NCI-H526 (cell line): Measurements from ENCODE around the gene EEPD1.
"Not testable (repeated sequence)": the region's sequence is repeated elsewhere in the genome, so short reads cannot be mapped to it uniquely, and the experiment has no call there.

Experiments
- DNase-seq, 2 experiments: peaks; one replicate each; lab custom pipeline; 2025; lab: John Stamatoyannopoulos, UW

The EEPD1 gene

GRCh38 chr7:36214608-36215456 lies 61.8 kb downstream of the EEPD1 start:
- DNase-seq, result no peak

GRCh38 chr7:36215457-36215765 lies 62.4 kb downstream of the EEPD1 start:
- no peak for DNase-seq

DNA sequence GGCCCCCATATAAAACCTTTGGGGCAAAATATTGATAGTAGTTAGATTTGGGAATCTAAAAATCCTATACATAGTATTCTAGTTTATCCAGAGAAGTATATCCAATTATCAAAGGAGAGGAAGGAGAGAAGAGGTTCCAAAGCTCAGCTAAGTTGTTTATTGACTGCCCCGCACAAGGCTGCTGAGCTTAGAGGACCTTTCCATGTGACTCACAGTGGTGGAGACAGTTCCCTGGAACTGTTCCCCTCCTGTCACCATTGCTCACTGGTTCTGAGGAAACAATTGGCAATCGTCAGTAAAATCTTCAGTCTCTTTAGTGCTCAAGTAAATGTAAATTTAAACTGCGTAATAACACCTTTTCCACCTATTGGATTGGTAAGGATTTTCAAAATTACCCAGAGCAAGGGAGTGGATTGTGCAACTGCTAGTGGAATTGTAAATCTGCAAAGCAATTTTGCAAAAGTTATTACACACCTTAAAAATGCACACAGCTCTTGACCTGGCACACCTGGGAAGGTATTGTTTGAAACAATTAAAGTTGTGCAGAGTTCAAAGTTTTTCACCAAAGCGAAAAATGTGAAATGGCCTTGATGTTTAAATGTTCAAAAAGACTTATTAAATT lies 63.1 kb downstream of the EEPD1 start:
- DNase-seq, result no peak

DNA sequence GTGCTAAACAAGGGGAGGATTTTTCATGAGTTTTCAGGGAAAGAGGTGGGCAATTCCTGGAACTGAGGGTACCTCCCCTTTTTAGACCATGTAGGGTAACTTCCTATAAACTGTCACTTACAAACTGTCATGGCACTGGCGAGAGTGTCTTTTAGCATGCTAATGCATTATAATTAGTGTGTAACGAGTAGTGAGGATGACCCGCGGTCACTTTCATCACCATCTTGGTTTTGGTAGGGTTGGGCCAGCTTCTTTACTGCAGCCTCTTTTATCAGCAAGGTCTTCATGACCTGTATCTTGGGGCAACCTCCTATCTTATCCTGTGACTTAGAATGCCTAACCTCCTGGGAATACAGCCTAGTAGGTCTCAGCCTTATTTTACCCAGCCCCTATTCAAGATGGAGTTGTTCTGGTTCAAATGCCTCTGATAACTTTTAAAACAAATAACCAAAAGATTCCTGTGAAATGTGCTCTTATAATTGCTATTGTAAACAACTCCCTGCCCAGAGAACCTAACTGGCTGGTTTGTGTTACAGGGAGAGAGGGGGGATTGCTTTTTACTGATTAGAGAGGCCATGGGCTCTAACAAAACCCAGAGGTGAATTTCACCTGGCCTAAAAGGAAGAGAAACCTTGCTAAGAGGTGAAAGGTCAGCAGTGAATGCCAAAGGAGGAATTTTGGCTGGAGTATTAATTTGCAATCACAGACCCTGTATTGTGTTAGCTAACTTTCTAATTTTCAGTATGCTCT lies 64.3 kb downstream of the EEPD1 start:
- DNase-seq, result no peak

GRCh38 chr7:36217961-36218284 lies 64.9 kb downstream of the EEPD1 start:
- DNase-seq, result no peak

- DNase-seq, result no peak
These were observed 66.4 kb downstream of the EEPD1 start for GRCh38 chr7:36219429-36219828.

DNA sequence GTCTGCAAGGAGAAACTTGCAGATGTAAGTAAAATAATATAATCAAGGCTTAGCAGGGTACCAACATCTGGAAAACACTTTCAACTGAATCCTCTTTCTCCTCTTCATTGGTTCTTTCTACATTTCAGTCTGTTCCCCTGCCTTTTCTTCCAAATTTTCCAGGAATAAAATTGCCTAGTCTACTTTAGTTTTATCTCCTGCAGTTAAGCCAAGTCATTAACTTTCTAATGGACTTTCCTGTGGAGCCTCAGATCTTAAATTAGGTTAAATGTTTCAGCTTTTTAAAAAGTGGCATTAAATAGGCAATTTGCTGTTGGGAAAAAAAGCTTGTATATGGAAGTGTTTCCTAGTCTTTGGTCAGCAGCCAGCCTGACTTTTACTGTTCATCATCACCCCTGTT lies 70.8 kb downstream of the EEPD1 start:
- DNase-seq, result no peak

GRCh38 chr7:36224934-36225858 lies 72.1 kb downstream of the EEPD1 start:
- DNase-seq, result no peak

DNA sequence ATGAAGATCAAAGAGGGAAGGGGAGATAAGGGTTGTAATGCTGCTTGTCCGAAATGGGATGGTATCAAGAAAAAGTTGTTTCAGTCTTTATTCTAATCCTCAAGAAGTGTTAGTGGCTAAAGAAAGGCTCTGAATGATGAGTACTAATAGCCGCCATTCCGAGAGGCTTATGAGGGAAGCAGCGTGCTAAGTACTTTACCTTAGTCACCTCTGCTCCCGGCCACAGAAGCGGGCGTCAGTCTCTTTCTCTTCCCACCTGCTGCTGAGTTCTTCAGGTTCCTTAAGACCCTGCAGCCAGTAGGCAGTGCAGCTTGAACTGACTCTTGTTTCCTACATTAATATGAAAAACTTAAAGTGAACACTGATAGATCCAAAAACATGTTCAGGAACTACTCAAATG lies 73.1 kb downstream of the EEPD1 start:
- DNase-seq, result no peak

DNA sequence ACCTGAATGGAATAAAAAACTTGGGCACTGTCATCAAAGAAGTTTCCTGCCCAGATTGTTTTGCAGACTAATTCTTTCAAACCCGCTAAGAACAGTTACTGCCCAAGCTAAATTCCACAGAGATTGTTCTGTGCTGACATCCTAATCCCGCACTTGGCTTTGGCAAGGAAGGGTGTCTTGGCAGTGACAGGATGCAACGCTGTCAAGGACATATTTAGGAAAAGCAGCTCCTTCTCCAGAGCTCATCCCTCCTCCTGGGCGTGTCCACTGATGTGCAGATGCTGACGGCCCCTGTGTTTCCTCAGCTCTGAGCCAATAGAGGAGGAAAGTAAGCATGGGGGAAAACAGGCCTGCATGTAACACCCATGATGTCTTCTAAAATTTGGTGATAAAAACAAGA lies 74.2 kb downstream of the EEPD1 start:
- DNase-seq, result no peak

DNA sequence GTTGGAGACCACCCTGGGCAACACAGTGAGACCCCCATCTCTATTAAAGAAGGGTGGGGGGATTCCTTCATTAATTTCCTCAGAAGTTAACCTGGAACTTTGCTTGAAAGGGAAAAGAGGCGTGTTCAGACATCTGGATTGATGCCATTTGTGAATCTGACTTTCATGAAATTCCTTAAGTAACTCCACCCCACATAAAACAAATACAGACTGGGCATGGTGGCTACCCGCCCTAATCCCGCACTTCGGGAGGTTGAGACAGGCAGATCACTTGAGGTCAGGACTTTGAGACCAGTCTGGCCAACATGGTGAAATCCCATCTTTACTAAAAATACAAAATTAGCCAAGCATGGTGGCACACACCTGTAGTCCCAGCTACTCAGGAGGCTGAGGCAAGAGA lies 75.0 kb downstream of the EEPD1 start:
- no peak for DNase-seq

DNA sequence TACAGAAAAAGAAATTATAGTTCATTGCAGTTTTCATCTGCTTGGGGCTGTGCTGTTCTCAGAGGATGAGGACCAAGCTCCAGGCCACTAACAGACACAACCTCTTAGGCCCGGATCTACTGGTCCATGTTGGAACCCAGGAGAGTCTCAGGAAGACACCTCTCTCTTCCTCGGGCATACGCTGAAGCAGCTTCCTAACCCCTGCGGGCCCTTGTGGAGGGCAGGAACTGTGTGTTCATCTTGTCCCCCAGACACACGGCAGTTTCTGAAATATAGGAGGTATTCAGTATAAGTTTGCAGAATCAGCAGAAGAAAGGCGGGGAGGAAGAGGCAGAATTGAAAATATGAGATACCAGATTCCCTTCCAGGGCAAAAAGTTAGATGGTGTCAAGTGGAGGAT lies 78.4 kb downstream of the EEPD1 start:
- no peak for DNase-seq

DNA sequence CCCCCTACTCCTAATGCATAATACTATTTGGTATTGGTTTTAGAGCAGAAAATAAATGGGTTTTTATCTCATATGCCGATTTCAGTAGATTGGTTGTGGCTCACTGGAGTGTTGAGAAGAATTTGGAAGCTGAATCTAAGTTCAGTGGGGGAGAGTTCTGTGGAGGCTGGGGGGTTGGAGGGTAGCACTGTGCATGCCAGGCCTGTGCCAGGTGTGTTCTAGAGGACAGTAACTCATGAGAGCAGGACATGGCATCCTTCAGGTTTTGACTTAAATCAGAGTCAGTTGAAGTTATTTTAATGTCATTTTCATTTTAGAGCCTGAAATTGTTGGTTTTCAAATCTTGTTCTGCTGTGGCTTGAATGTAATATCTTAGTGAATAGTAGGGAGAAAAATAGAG lies 79.5 kb downstream of the EEPD1 start:
- no peak for DNase-seq

DNA sequence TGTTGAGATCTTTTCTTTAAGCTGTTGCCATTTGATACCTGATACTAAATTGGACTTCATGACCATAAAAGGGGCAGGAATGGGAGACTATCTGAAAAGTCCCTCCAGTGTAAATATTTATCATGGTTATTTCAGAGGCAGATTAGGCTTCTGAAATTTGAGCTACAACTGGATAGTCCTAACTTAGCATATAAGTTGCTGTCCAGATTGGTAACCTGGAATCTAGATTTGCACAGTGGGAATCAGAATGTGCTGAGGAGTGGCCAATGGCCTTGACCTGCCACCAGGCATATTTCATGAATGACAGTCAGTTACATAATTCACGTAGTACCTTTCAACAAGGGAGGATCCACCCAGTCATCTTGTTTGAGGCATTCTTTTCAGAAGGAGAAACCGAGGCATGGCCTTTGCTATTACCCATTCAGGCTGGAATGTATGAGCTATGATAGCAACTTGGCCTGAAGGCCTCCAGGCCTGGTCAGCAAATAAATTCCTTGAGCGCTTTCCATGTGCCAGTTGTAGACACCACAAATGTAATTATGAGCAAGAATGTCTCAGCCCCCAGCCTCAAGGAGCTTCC lies 80.0 kb downstream of the EEPD1 start:
- DNase-seq, result peak in 1 of 2 experiments; percentile 24

- no peak for DNase-seq
These were observed 83.0 kb downstream of the EEPD1 start for GRCh38 chr7:36236073-36236472.

DNA sequence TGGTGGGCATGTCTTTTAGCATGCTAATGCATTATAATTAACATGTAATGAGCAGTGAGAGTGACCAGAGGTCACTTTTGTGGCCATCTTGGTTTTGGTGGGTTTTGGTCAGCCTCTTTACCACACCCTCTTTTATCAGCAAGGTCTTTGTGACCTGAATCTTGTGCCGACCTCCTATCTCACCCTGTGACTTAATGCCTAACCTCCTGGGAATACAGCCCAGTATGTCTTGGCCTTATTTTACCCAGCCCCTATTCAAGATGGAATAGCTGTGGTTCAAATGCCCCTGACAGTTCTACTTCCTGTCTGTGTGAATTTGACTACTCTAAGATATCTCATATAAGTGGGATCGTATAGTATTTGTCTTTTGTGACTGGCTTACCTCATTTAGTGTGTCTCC lies 85.1 kb downstream of the EEPD1 start:
- DNase-seq, result no peak

DNA sequence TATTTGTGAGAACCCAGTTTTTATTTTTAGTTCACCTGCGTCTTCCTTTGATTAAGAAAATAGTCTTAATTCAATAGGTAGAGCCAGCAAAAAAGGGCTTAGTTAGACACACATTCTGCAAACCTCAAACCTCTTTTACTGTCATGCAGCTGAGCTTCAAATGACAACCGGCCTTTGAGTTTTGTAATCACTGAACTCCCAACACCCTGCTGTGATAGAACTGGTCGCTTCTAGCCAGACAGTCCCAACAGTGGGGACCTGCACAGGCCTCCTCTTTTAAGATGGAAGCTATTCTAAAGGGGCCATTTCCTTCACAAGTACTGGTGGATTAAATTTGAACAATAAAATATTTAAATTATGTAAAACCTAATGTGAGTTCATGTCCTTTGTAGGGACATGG lies 90.3 kb downstream of the EEPD1 start:
- DNase-seq, result not testable (repeated sequence)

DNA sequence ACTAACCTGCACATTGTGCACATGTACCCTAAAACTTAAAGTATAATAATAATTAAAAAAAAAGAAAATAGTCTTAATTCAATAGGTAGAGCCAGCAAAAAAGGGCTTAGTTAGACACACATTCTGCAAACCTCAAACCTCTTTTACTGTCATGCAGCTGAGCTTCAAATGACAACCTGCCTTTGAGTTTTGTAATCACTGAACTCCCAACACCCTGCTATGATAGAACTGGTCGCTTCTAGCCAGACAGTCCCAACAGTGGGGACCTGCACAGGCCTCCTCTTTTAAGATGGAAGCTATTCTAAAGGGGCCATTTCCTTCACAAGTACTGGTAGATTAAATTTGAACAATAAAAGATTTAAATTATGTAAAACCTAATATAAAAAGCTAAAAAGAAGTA lies 90.9 kb downstream of the EEPD1 start:
- not testable (repeated sequence) for DNase-seq

DNA sequence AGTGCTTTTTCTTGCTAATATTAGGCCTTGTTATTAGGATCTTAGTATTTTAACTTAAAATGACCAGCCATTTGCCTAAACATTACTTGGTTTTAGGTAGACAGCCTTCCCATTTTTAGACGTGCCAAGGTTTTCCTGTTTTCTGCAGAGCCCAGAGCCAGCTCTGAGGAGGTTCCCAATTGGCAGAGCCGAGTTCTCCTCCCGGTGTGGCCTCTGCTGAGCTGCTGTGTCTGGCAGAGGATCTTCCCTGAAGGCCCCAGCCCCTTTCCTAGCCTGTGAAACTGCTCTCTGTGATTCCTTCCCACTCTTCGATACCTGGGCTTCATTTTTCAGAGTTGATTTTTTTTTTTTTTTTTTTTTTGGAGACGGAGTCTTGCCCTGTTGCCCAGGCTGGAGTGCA lies 91.4 kb downstream of the EEPD1 start:
- DNase-seq, result no peak

GRCh38 chr7:36245684-36246299 lies 92.7 kb downstream of the EEPD1 start:
- no peak for DNase-seq

DNA sequence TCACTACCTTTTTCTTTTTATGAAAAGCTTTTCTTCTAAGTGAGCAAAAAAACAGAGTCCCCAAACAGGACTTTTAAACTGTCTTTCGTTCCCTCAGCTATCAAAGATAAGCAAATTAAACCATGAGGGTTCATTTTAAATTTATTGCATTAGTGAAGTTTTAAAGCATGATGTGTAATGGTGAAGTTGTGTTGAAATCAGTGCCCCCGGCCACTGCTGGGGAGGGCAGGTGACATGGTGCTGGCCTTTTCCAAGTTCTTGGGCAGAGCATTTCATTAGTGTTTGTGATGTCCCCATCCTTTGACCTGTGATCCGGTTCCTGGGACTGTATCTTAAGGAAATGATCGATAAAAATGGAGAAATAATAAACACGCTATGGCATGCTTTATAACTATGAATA lies 96.0 kb downstream of the EEPD1 start:
- no peak for DNase-seq
